ENCODE data around the gene LRRC51.

DNA sequence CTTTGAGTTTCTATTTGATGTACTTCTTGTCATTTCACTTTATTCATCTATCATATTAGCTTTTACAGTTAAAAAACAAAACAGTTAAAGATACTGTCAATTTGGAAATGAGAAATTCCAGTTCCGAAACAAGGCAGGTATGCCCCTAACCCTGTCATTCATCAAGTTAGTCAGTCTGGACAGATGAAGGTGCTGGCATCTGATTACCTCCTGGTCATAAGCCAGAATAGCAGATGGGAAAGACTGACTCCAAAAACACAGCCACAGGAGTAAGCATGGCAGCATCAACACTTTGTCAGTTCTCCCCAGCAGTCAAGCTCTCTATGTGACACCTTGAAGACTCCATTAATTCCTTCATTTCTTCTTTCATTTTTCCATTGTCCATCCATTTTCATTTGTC is 4.3 kb downstream of the LRRC51 start:
- TF ChIP-seq, protein P1, sequence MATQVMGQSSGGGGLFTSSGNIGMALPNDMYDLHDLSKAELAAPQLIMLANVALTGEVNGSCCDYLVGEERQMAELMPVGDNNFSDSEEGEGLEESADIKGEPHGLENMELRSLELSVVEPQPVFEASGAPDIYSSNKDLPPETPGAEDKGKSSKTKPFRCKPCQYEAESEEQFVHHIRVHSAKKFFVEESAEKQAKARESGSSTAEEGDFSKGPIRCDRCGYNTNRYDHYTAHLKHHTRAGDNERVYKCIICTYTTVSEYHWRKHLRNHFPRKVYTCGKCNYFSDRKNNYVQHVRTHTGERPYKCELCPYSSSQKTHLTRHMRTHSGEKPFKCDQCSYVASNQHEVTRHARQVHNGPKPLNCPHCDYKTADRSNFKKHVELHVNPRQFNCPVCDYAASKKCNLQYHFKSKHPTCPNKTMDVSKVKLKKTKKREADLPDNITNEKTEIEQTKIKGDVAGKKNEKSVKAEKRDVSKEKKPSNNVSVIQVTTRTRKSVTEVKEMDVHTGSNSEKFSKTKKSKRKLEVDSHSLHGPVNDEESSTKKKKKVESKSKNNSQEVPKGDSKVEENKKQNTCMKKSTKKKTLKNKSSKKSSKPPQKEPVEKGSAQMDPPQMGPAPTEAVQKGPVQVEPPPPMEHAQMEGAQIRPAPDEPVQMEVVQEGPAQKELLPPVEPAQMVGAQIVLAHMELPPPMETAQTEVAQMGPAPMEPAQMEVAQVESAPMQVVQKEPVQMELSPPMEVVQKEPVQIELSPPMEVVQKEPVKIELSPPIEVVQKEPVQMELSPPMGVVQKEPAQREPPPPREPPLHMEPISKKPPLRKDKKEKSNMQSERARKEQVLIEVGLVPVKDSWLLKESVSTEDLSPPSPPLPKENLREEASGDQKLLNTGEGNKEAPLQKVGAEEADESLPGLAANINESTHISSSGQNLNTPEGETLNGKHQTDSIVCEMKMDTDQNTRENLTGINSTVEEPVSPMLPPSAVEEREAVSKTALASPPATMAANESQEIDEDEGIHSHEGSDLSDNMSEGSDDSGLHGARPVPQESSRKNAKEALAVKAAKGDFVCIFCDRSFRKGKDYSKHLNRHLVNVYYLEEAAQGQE (IDR thresholded peaks at IDR 0.05; ENCODE audit: insufficient read depth in 1 of 2, low read depth in 2 of 2, low read length in 2 of 2) = no peak
- TF ChIP-seq POLR2AphosphoS5 (IDR thresholded peaks at IDR 0.05; ENCODE audit: low read depth, low read length) (no peak), TAF1 (IDR thresholded peaks at IDR 0.05; ENCODE audit: borderline replicate concordance, insufficient read depth, low read length) (no peak), SIN3A (IDR thresholded peaks at IDR 0.05; ENCODE audit: borderline replicate concordance, insufficient read depth, low read length) (no peak), FOXP2 (optimal IDR thresholded peaks at IDR 0.05; ENCODE audit: borderline replicate concordance, extremely low read depth, extremely low read length, insufficient read depth) (no peak)
